NB4 (cell line): Measurements from ENCODE around the gene NUMA1.

ENCODE experiments used
- DNase-seq: peaks from one replicate; pipeline ENCODE4 v3.0.0; 2010; ENCODE audit warnings: low read depth
- H3K4me3 ChIP-seq: one replicate; pipeline ENCODE4 v1.5.1; 2011; ENCODE audit warnings: mild to moderate bottlenecking, low read depth, low read length, moderate library complexity
- MYC ChIP-seq: IDR thresholded peaks from 2 replicates; pipeline ENCODE4 v1.6.1; 2011; ENCODE audit warnings: low read depth, low read length
- POLR2A ChIP-seq: IDR thresholded peaks from 2 replicates; pipeline ENCODE4 v1.6.1; 2011; ENCODE audit warnings: mild to moderate bottlenecking; ENCODE audit not compliant: insufficient read length; ENCODE audit errors: extremely low read depth
- TF ChIP-seq, protein P1 (sequence below): IDR thresholded peaks from one replicate; pipeline ENCODE4 v1.5.1; 2012; ENCODE audit warnings: low read depth, low read length
- TF ChIP-seq, protein P2 (sequence below): IDR thresholded peaks from 2 replicates; pipeline ENCODE4 v1.6.1; 2011; ENCODE audit warnings: low read depth, low read length

The NUMA1 gene

DNA sequence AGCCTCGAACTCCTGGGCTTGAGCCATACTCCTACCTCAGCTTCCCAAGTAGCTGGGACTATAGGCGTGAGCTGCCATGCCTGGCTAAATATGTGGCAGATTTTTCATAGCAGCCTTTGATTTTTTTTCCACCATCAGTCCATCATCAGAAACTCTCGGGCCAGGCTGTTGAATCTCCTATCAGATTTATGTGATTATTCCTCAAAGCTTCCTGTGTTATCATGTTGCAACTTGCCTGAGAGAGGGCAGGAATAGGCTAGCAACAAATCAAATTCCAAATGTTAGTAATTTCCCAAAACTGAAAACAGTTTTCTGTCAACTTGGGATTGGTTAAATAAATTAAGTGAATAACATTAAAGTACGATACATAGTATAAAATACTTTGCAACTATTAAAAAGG, 3.7 kb upstream of the NUMA1 start:
- no peak overlapping the region for H3K4me3 ChIP-seq
- TF ChIP-seq, protein P1, sequence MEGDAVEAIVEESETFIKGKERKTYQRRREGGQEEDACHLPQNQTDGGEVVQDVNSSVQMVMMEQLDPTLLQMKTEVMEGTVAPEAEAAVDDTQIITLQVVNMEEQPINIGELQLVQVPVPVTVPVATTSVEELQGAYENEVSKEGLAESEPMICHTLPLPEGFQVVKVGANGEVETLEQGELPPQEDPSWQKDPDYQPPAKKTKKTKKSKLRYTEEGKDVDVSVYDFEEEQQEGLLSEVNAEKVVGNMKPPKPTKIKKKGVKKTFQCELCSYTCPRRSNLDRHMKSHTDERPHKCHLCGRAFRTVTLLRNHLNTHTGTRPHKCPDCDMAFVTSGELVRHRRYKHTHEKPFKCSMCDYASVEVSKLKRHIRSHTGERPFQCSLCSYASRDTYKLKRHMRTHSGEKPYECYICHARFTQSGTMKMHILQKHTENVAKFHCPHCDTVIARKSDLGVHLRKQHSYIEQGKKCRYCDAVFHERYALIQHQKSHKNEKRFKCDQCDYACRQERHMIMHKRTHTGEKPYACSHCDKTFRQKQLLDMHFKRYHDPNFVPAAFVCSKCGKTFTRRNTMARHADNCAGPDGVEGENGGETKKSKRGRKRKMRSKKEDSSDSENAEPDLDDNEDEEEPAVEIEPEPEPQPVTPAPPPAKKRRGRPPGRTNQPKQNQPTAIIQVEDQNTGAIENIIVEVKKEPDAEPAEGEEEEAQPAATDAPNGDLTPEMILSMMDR = no peak
- TF ChIP-seq MYC = no peak
- no peak for TF ChIP-seq POLR2A
- TF ChIP-seq, protein P2, sequence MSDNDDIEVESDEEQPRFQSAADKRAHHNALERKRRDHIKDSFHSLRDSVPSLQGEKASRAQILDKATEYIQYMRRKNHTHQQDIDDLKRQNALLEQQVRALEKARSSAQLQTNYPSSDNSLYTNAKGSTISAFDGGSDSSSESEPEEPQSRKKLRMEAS = no peak
- DNase-seq = no peak

DNA sequence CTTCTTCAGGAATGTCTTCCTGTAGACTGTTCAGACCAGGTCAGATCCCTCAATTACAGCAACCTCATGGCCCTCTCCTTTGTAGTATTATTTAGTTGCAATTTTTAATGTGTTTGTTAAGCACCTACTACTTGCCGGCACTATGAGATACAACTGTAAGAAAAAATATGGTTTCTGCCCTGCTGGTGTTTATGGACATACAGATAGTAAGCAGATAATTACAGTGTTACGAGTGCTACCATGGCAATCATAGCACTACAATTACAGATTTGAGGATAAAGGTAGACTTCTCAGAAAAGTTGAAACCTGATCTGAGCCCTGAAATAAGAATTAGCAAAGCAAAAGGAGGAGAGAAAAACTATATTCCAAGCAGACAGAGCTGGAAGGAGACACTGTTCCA, 3.1 kb upstream of the NUMA1 start:
- H3K4me3 ChIP-seq = no peak overlapping the region
- DNase-seq = no peak
- TF ChIP-seq, protein P2 = no peak
- no peak for TF ChIP-seq POLR2A
- TF ChIP-seq MYC = no peak
- TF ChIP-seq, protein P1 = no peak

DNA sequence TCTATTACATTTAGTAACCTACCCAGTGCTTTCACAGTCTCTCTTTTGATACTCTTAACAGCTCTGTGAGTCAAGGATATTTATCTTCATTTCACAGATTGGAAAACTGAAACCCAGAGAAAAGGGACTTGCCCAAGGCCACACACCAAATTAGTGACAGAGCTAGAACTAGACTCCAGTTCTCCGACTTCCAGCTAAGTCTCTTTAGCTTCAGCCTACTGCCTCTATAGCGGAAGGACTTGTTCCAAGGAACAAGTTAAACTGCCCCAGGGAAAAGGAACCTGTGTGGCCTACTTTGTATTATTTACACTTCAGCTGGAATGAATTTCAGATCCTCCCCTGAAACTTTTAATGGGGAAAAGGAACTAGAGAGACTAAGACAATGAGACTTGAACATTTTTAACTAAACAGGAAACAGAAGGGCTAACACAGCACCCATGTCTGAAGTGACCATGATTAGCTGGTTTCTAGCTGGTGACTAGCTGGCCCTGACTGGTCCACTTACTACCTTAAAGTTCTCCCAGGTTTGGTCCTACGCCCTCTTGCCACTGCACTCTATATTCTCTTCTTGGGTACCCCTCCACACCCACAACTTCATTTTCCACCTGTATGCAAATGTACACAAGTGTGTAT, 1.6 kb upstream of the NUMA1 start:
- no peak overlapping the region for H3K4me3 ChIP-seq
- TF ChIP-seq MYC (no peak), POLR2A (no peak)
- TF ChIP-seq, protein P2 = no peak
- TF ChIP-seq, protein P1 = no peak
- DNase-seq = no peak

DNA sequence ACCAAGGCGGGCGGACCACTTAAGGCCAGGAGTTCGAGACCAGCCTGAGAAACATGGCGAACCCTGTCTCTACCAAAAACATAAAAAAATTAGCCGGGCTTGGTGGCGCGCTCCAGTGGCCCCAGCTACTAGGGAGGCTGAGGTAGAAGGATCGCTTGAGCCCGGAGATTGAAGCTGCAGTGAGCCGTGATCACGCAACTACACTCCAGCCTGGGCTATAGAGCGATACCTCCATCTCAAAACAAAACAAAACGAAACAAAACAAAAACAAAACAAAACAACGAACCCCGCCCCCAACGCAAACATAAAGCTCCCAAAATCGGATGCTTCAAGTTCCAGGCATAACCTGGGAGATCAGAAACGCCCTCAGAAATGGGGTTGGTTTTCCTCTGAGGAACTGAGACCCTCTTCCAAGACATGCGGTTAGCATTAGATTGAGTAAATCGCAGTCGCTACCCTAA, 872 bp upstream of the NUMA1 start:
- TF ChIP-seq, protein P1 = no peak
- TF ChIP-seq POLR2A (no peak), MYC (no peak)
- TF ChIP-seq, protein P2 = no peak
- H3K4me3 ChIP-seq = peak overlapping the region; percentile 65
- no peak for DNase-seq

DNA sequence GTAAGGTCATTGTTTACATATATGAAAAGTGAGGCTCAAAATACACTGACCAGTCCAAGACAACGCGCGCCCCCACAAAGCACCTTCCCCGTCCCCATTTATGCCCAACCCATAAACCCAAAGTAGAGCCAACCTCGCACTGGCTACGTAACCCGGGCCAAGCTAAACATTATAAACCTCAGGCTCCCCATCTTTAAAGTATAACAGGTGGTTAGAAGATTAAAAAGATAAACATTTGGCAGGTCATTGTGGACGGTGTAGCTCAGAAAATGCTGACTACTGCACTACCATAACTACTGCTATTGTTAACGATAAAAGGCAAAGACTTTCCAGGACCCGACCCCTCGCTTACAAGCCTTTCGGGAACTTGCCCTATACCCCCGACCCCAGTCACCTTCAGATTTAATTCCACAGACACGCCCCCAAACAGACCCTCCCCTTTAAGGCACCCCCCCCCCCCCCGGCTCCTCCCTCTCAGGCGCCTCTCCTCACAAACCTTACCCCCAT, 470 bp downstream of the NUMA1 start:
- no peak for DNase-seq
- TF ChIP-seq POLR2A = no peak
- TF ChIP-seq, protein P1 = no peak
- TF ChIP-seq MYC = no peak
- TF ChIP-seq, protein P2 = no peak
- peak overlapping the region; percentile 99 for H3K4me3 ChIP-seq
